Ovary (tissue), 3 donors: Measurements from ENCODE around the gene PLLP.

Experiments
- EP300 ChIP-seq: sonication (generic); formaldehyde crosslinking; IDR thresholded peaks from one replicate; pipeline ENCODE4 v1.6.1; 2017; ENCODE audit warnings: antibody characterized with exemption
- POLR2A ChIP-seq: fragments of 450-650 bp; IDR thresholded peaks from one replicate; pipeline ENCODE4 v1.6.1; 2017; ENCODE audit warnings: antibody characterized with exemption, mild to moderate bottlenecking, moderate library complexity
- TF ChIP-seq, protein P1 (sequence below), 3 donors: fragments of 450-650 bp in 2 of 3; fragments of 200-600 bp in 1 of 3; IDR thresholded peaks; one replicate each; pipeline versions ENCODE4 v1.5.1 to v1.8.0; 2016 to 2022; ENCODE audit warnings: antibody characterized with exemption in 3 of 3, mild to moderate bottlenecking in 1 of 3
- donor health status: DM: no; HTN: no; CAD: no.

DNA sequence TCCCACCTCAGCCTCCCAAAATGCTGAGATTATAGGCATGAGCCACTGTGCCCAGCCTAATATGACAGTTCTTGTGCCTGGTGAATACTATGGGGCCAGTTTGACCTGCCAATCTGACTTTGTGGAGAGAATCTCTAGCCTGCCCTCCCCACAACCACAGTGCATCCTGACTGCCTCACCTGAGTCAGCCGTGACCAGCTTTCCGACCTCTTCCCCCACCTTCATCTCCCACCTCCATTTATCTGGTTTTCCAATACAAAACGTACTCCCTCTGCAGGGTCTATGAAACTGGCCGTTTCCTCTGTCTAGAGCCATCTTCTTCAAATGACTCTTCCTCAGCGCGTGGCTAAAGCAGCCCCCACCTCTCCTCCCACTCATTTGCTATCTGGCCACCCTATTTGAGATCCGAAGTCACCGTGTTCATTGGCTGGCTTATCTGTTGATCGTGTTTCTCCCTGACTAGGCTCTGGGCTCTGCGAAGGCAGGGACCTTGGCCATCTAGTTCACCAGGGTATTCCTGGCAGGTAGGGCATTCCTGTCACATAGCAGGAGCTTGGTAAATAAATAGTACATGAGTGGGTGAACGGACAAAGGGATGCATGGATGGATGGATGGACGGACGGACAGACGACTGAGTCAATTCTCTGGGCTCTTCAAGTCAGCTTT lies 22.3 kb upstream of the PLLP start:
- TF ChIP-seq POLR2A (no peak), EP300 (no peak)
- TF ChIP-seq, protein P1, sequence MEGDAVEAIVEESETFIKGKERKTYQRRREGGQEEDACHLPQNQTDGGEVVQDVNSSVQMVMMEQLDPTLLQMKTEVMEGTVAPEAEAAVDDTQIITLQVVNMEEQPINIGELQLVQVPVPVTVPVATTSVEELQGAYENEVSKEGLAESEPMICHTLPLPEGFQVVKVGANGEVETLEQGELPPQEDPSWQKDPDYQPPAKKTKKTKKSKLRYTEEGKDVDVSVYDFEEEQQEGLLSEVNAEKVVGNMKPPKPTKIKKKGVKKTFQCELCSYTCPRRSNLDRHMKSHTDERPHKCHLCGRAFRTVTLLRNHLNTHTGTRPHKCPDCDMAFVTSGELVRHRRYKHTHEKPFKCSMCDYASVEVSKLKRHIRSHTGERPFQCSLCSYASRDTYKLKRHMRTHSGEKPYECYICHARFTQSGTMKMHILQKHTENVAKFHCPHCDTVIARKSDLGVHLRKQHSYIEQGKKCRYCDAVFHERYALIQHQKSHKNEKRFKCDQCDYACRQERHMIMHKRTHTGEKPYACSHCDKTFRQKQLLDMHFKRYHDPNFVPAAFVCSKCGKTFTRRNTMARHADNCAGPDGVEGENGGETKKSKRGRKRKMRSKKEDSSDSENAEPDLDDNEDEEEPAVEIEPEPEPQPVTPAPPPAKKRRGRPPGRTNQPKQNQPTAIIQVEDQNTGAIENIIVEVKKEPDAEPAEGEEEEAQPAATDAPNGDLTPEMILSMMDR (IDR thresholded peaks at IDR 0.05), result no peak
